ENCODE data around the gene BEND6.

BEND6 gene

DNA sequence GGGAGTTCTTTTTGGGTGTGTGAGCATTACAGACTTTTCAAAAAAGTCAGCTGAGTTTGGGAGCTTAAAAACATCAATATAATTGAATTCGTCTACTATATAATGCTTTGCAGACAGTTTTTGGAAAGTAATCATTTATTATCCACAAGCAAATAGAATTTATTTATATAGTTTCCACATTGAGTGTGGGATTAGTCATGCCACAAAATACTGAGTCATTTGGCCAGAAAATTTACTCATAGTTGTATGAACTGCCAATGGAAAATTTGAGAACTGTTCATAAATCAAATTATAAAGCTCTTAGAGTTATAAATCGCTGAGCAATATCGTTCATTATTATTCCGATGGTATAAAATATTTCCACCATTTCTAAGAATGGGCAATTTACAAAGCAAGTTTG lies 5.0 kb downstream of the BEND6 start:
- H3K4me3 ChIP-seq (ENCODE audit: low read depth, low read length) = no peak overlapping the region
- no peak for TF ChIP-seq CTCF (IDR thresholded peaks at IDR 0.05; ENCODE audit: borderline replicate concordance, insufficient read depth, low read depth, low read length)

- H3K4me3 ChIP-seq (ENCODE audit: low read depth, low read length) = no peak overlapping the region
- no peak for TF ChIP-seq CTCF (IDR thresholded peaks at IDR 0.05; ENCODE audit: borderline replicate concordance, insufficient read depth, low read depth, low read length)
Measured at GRCh38 chr6:56961151-56961550, 6.2 kb downstream of the BEND6 start.

DNA sequence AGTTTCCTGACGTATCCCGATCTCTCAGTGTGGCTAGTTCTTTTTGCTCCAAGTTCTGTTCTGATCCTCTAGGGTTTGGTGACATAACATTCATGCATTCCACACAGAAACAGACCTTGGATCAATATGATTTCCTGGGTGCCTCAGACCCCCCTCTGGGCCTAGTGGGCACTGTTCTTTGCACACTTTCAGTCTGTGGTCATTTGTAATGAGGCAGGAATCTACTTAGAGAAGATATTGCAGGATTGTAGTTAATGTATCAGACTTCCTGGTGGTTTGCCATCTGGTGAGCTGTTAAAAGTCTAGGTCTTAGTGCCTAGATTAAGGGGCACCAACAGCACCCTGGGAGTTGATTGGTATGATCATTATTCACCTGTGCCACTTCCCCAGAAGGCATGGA lies 7.5 kb downstream of the BEND6 start:
- TF ChIP-seq CTCF (IDR thresholded peaks at IDR 0.05; ENCODE audit: borderline replicate concordance, insufficient read depth, low read depth, low read length) = no peak
- H3K4me3 ChIP-seq (ENCODE audit: low read depth, low read length) = no peak overlapping the region

DNA sequence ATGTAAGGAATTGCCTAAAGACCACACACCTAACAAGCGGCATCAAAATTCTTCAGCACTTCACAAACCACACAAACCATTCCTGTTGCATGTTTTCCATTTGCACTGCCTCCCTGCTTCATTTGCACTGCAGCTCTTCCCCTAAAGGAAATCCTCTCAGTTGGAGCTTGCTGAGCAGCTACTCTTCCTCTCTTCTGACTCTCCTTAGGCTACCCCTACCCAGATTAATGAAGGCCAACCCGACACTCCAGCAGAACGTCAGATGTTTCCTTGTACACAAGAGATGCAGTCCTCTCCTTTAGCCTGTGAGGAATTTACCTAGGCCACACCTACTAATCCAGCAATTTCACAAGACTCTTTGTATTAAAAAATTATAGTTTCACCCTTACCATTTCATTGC lies 8.1 kb downstream of the BEND6 start:
- no peak overlapping the region for H3K4me3 ChIP-seq (ENCODE audit: low read depth, low read length)
- TF ChIP-seq CTCF (IDR thresholded peaks at IDR 0.05; ENCODE audit: borderline replicate concordance, insufficient read depth, low read depth, low read length) = no peak

DNA sequence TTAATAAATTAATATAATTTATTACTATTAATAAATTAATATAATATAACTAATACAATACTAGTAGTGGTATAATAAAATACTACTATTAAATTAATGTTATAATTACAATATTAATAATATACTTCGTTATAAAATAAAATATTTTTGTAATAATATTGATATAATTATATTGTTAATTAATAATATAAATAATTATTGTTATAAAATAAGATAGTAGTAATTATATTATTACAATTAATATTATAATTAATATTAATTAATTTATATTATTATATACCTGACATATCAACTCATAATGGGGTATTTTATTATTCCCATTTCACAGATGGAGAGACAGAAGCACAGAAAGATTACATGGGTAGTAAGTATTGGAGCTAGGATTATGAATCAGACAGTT lies 8.9 kb downstream of the BEND6 start:
- no peak overlapping the region for H3K4me3 ChIP-seq (ENCODE audit: low read depth, low read length)
- TF ChIP-seq CTCF (IDR thresholded peaks at IDR 0.05; ENCODE audit: borderline replicate concordance, insufficient read depth, low read depth, low read length) = no peak

GRCh38 chr6:56965126-56965525 lies 10.2 kb downstream of the BEND6 start:
- no peak for TF ChIP-seq CTCF (IDR thresholded peaks at IDR 0.05; ENCODE audit: borderline replicate concordance, insufficient read depth, low read depth, low read length)
- H3K4me3 ChIP-seq (ENCODE audit: low read depth, low read length) = no peak overlapping the region

DNA sequence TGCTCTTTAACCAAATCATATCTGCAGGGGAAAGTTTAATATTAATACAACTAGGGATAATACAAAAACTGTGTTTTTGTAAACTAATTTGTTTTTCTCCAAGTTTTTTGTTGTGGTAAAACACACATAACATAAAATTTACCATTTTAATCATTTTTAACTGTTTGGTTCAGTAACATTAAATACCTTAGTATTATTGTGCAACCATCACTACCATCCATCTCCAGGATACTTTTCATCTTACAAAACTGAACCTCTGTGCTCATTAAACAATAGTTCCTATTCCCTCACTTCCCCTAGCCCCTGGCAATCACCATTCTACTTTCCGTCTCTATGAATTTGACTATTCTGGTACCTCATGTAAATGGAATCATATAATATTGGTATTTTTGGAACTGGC lies 15.9 kb downstream of the BEND6 start:
- no peak for TF ChIP-seq CTCF (IDR thresholded peaks at IDR 0.05; ENCODE audit: borderline replicate concordance, insufficient read depth, low read depth, low read length)
- no peak overlapping the region for H3K4me3 ChIP-seq (ENCODE audit: low read depth, low read length)
